Measurements from ENCODE around the gene TNFRSF4. TPM values are rescaled to one million over a fixed set of nuclear protein-coding genes. Genes with fewer than 3 reads are reported as not detected.

TNFRSF4 gene
- total RNA-seq, 1 donor: 0.43 TPM

GRCh38 chr1:1237874-1238701 lies 24.1 kb upstream of the TNFRSF4 start:
- no peak overlapping the region for H3K4me3 ChIP-seq (ENCODE audit: low read depth, low read length)
- TF ChIP-seq, protein P1, sequence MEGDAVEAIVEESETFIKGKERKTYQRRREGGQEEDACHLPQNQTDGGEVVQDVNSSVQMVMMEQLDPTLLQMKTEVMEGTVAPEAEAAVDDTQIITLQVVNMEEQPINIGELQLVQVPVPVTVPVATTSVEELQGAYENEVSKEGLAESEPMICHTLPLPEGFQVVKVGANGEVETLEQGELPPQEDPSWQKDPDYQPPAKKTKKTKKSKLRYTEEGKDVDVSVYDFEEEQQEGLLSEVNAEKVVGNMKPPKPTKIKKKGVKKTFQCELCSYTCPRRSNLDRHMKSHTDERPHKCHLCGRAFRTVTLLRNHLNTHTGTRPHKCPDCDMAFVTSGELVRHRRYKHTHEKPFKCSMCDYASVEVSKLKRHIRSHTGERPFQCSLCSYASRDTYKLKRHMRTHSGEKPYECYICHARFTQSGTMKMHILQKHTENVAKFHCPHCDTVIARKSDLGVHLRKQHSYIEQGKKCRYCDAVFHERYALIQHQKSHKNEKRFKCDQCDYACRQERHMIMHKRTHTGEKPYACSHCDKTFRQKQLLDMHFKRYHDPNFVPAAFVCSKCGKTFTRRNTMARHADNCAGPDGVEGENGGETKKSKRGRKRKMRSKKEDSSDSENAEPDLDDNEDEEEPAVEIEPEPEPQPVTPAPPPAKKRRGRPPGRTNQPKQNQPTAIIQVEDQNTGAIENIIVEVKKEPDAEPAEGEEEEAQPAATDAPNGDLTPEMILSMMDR (IDR thresholded peaks at IDR 0.05; ENCODE audit: insufficient read depth, low read depth, low read length): no peak
- DNase-seq (ENCODE audit: low read depth): no peak

DNA sequence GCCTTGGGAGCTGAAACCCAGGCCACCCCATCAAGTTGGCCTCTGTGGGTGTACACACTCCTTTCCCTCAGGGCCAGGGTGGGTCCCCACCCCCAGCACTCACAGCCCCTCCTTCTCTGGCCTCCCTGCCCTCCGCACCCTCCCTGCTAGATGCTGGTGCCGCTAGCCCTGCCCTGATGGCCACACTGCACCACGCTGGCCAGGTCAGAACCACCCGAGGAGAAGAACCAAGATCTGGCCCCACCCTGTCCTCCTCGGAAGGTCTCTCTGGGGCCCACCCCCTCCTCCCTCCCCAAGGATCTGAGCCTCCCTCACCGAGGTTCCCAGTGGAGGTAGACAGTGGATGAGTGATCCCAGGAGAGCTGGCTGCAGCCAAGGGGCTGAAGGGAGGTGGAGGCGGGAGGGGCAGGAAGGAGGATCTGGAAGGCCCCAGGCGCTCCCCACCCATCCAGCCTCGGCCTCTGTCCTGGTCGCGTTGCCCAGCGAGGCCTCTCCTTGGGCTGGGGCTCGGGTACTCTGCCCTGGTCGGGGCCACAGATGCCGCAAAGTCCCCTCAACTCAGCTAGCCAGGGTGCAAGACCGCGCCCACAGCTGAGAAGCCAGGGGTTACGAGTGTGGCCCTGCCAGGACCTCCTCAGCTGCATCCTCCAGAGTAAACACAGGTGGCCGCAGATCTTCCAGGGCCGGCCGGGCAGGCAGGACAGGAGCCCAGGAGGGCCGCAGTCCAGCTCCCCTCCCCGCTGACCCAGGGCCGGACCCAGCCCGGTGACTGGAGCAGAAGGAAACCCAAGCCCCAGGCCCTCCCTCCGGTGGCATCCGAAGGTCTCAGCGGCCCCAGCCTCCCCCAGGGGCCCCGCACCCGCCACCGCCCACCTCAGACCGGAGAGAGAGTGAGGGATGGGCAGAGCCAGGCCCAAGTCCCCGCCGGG lies 23.3 kb upstream of the TNFRSF4 start:
- DNase-seq (ENCODE audit: low read depth): no peak
- H3K4me3 ChIP-seq (ENCODE audit: low read depth, low read length): no peak overlapping the region
- TF ChIP-seq, protein P1 (IDR thresholded peaks at IDR 0.05; ENCODE audit: insufficient read depth, low read depth, low read length): no peak

GRCh38 chr1:1236176-1236763 lies 22.3 kb upstream of the TNFRSF4 start:
- TF ChIP-seq, protein P1 (IDR thresholded peaks at IDR 0.05; ENCODE audit: insufficient read depth, low read depth, low read length): no peak
- no peak overlapping the region for H3K4me3 ChIP-seq (ENCODE audit: low read depth, low read length)
- no peak for DNase-seq (ENCODE audit: low read depth)

DNA sequence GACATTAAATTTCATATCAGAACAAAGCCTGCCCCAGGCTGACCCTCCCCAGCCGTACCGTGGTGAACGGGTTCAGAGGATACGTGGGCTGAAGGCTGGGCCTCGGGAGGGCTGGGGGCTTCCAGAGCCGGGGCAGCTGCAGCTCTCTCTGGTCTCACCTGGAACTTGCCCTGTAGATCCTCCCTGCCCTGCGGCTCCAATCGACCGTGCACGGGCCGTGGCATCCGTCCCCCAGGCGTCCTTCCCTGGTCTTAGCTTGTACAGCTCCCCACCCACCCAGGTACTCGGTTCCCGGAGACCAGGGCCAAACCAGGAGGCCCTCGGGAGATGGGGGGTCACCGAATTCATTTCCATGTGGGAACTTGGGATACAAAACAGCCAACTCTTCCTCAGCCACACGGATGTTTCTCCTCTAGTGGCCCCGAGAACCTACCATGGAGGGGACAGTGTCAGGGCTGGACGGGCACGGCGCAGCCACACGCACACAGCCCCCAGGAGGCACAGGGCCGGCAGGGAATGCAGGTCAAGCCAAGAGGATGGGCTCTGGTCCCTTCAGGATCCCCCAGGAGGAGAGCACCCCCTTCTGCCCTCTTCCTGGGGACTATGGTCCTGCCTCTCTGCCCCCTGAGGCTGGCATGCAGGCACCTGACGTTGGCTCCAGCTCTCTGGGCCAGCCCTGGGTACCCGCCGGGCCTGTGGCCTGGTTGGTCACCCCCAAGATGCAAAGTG lies 21.2 kb upstream of the TNFRSF4 start:
- no peak for DNase-seq (ENCODE audit: low read depth)
- TF ChIP-seq, protein P1 (IDR thresholded peaks at IDR 0.05; ENCODE audit: insufficient read depth, low read depth, low read length): no peak
- no peak overlapping the region for H3K4me3 ChIP-seq (ENCODE audit: low read depth, low read length)

DNA sequence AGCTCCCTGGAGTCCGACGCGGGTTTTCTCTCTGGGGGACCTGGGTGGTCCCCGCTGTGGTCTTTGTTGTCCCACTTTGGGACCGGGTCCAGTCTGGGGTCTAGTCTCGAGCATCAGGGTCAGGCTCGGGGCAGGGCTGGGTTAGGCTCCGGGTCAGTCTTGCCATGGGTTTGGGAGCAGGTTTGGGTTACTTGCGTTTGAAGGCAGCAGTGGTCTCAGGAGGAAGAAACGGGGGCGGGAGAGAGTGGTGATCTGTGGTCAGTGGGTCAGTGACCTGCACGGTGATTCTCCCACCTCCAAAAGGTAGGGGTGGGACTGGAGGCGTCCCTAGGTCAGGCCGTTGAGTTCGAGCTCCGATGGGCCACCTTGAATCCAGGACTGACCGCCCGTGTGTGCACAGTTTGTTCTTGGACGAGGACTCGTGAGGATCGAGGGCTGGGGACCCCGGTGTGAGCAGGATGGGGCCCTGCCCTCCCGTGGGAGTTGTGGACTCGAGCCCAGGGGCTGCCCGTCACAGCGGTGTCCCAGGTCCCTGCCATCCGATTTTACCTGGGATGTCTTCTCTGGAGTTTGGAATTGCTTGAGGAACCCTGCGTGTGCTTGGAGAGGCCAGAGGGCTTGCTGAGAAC lies 20.3 kb upstream of the TNFRSF4 start:
- TF ChIP-seq, protein P1 (IDR thresholded peaks at IDR 0.05; ENCODE audit: insufficient read depth, low read depth, low read length): no peak
- DNase-seq (ENCODE audit: low read depth): no peak
- H3K4me3 ChIP-seq (ENCODE audit: low read depth, low read length): no peak overlapping the region

DNA sequence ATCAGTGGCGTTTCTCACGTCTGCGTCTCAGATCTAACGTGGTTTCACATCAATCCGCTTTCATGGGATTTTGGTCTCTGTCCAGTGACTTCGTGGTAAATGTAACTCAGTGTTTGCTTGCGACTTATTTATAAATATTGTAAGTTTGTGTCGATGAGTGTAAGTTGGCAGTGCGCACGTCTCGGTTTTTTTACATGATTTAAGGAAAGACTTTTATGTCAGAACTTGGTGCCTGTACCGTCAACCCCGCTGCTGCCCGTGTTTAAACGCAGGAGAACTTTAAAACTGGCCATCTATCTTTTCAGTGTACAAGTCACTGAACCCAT lies 19.6 kb upstream of the TNFRSF4 start:
- TF ChIP-seq, protein P1 (IDR thresholded peaks at IDR 0.05; ENCODE audit: insufficient read depth, low read depth, low read length): no peak
- no peak overlapping the region for H3K4me3 ChIP-seq (ENCODE audit: low read depth, low read length)
- no peak for DNase-seq (ENCODE audit: low read depth)
